PFSK-1 (cell line): Measurements from ENCODE around the gene CUBN.

Source experiments
- FOXP2 ChIP-seq: optimal IDR thresholded peaks from 2 replicates; pipeline ENCODE3; 2011; ENCODE audit warnings: borderline replicate concordance, control low read depth, inconsistent platforms; ENCODE audit not compliant: insufficient read depth; ENCODE audit errors: extremely low read length, extremely low read depth
- POLR2AphosphoS5 ChIP-seq: IDR thresholded peaks from 2 replicates; pipeline ENCODE4 v1.6.1; 2012; ENCODE audit warnings: low read depth, mild to moderate bottlenecking, control low read depth, low read length, moderate library complexity
- SIN3A ChIP-seq: IDR thresholded peaks from 2 replicates; pipeline ENCODE4 v1.6.1; 2012; ENCODE audit warnings: mild to moderate bottlenecking, low read length, moderate library complexity, borderline replicate concordance; ENCODE audit not compliant: insufficient read depth
- TF ChIP-seq, protein P1 (sequence below), 2 experiments: IDR thresholded peaks; 2 replicates each; pipeline versions ENCODE4 v1.6.1 to v1.8.0; 2011 to 2012; ENCODE audit warnings: low read depth in 2 of 2, low read length in 2 of 2, control low read depth in 1 of 2, inconsistent platforms in 1 of 2, mild to moderate bottlenecking in 1 of 2, moderate library complexity in 1 of 2; ENCODE audit not compliant: insufficient read depth in 1 of 2

DNA sequence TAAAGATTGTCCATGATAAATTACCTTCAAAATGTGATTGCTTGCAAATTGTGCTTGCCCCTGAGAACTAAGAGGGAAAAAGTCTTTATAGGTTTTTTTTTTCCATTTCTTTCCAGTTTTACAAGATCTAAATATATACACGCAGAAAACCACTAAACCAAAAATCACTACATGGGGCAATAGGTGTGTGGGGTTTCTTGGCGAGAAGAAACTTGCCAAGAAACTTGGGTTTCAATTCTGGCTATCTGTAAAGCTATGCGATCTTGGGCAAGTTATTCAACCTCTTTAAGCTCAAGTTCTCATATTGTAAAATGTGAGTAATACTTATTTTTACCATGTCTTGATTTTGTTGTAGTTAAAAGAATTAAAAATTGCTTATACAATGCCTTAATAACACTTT, 17.0 kb downstream of the CUBN start:
- no peak for TF ChIP-seq FOXP2
- no peak for TF ChIP-seq POLR2AphosphoS5
- TF ChIP-seq, protein P1, sequence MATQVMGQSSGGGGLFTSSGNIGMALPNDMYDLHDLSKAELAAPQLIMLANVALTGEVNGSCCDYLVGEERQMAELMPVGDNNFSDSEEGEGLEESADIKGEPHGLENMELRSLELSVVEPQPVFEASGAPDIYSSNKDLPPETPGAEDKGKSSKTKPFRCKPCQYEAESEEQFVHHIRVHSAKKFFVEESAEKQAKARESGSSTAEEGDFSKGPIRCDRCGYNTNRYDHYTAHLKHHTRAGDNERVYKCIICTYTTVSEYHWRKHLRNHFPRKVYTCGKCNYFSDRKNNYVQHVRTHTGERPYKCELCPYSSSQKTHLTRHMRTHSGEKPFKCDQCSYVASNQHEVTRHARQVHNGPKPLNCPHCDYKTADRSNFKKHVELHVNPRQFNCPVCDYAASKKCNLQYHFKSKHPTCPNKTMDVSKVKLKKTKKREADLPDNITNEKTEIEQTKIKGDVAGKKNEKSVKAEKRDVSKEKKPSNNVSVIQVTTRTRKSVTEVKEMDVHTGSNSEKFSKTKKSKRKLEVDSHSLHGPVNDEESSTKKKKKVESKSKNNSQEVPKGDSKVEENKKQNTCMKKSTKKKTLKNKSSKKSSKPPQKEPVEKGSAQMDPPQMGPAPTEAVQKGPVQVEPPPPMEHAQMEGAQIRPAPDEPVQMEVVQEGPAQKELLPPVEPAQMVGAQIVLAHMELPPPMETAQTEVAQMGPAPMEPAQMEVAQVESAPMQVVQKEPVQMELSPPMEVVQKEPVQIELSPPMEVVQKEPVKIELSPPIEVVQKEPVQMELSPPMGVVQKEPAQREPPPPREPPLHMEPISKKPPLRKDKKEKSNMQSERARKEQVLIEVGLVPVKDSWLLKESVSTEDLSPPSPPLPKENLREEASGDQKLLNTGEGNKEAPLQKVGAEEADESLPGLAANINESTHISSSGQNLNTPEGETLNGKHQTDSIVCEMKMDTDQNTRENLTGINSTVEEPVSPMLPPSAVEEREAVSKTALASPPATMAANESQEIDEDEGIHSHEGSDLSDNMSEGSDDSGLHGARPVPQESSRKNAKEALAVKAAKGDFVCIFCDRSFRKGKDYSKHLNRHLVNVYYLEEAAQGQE (IDR thresholded peaks at IDR 0.05; ENCODE audit: insufficient read depth in 1 of 2, low read depth in 2 of 2, low read length in 2 of 2) = no peak
- TF ChIP-seq SIN3A = no peak
